ENCODE data around the gene MECR. TPM values are rescaled to one million over a fixed set of nuclear protein-coding genes. Genes with fewer than 3 reads are reported as not detected.

MECR gene
- total RNA-seq, 1 donor from 2014 or later = 22.6 TPM

- intact Hi-C loops (cut with DNase I) = no loop called here
- ATAC-seq (no peak), DNase-seq (ENCODE audit: low spot score) (no peak)
Measured at GRCh38 chr1:29217633-29218032, 13.1 kb downstream of the MECR start.

- intact Hi-C loops (cut with DNase I) = no loop called here
- DNase-seq (ENCODE audit: low spot score) = no peak
- no peak for ATAC-seq
Measured at GRCh38 chr1:29213055-29213454, 17.7 kb downstream of the MECR start.

- no peak for ATAC-seq
- DNase-seq (ENCODE audit: low spot score) = no peak
- intact Hi-C loops (cut with DNase I) = no loop called here
Measured at GRCh38 chr1:29211086-29212030, 19.4 kb downstream of the MECR start.

- intact Hi-C loops (cut with DNase I) = no loop called here
- no peak for ATAC-seq
- DNase-seq (ENCODE audit: low spot score) = no peak
Measured at GRCh38 chr1:29210278-29211085, 20.3 kb downstream of the MECR start.

- no peak for ATAC-seq
- intact Hi-C loops (cut with DNase I) = no loop called here
- no peak for DNase-seq (ENCODE audit: low spot score)
Measured at GRCh38 chr1:29209173-29209572, 21.6 kb downstream of the MECR start.

GRCh38 chr1:29208442-29208841, 22.3 kb downstream of the MECR start:
- no peak for DNase-seq (ENCODE audit: low spot score)
- intact Hi-C loops (cut with DNase I) = no loop called here
- no peak for ATAC-seq

GRCh38 chr1:29202584-29203340, 28.0 kb downstream of the MECR start:
- intact Hi-C loops (cut with DNase I) = loop anchor here (5.0 kb wide), 1 partner anchor 320 kb away; no protein-coding TSS in a partner anchor
- ATAC-seq (peak; percentile 97), DNase-seq (ENCODE audit: low spot score) (peak; percentile 99)

GRCh38 chr1:29202053-29202452, 28.7 kb downstream of the MECR start:
- intact Hi-C loops (cut with DNase I) = loop anchor here (5.0 kb wide), 1 partner anchor 320 kb away; no protein-coding TSS in a partner anchor
- peak; percentile 12 for ATAC-seq
- DNase-seq (ENCODE audit: low spot score) = no peak

GRCh38 chr1:29201595-29202051, 29.1 kb downstream of the MECR start:
- ATAC-seq (no peak), DNase-seq (ENCODE audit: low spot score) (no peak)
- intact Hi-C loops (cut with DNase I) = loop anchor here (5.0 kb wide), 1 partner anchor 319 kb away; no protein-coding TSS in a partner anchor

GRCh38 chr1:29200906-29201594, 29.7 kb downstream of the MECR start:
- ATAC-seq (no peak), DNase-seq (ENCODE audit: low spot score) (no peak)
- intact Hi-C loops (cut with DNase I) = loop anchor here (5.0 kb wide), 1 partner anchor 319 kb away; no protein-coding TSS in a partner anchor

- intact Hi-C loops (cut with DNase I) = no loop called here
- no peak for ATAC-seq
- no peak for DNase-seq (ENCODE audit: low spot score)
Measured at GRCh38 chr1:29197993-29198392, 32.7 kb downstream of the MECR start.

GRCh38 chr1:29197590-29197924, 33.2 kb downstream of the MECR start:
- ATAC-seq = no peak
- intact Hi-C loops (cut with DNase I) = no loop called here
- DNase-seq (ENCODE audit: low spot score) = no peak

- ATAC-seq (no peak), DNase-seq (ENCODE audit: low spot score) (no peak)
- intact Hi-C loops (cut with DNase I) = no loop called here
Measured at GRCh38 chr1:29196863-29197589, 33.7 kb downstream of the MECR start.

- intact Hi-C loops (cut with DNase I) = no loop called here
- no peak for ATAC-seq
- DNase-seq (ENCODE audit: low spot score) = peak; percentile 58
Measured at GRCh38 chr1:29195881-29196291, 34.8 kb downstream of the MECR start.

GRCh38 chr1:29193879-29194455, 36.8 kb downstream of the MECR start:
- intact Hi-C loops (cut with DNase I) = no loop called here
- no peak for ATAC-seq
- no peak for DNase-seq (ENCODE audit: low spot score)

GRCh38 chr1:29190718-29191117, 40.0 kb downstream of the MECR start:
- ATAC-seq (no peak), DNase-seq (ENCODE audit: low spot score) (peak; percentile 0)
- intact Hi-C loops (cut with DNase I) = no loop called here

- ATAC-seq (no peak), DNase-seq (ENCODE audit: low spot score) (no peak)
- intact Hi-C loops (cut with DNase I) = loop anchor here (10.0 kb wide), 1 partner anchor 62 kb away; the partner anchor contains the start of gene TMEM200B
Measured at GRCh38 chr1:29186707-29187106, 44.0 kb downstream of the MECR start.
